Kidney epithelial cell (primary cell): Measurements from ENCODE around the gene EEF1A2. TPM values are rescaled to one million over a fixed set of nuclear protein-coding genes. Genes with fewer than 3 reads are reported as not detected.

Experiments
- DNase-seq: peaks from one replicate; pipeline ENCODE4 v3.0.0-alpha.2; 2010; ENCODE audit warnings: low read depth
- H3K27me3 ChIP-seq: 2 replicates; pipeline ENCODE4 v1.6.0; 2011; ENCODE audit warnings: low read length; ENCODE audit not compliant: control insufficient read depth, insufficient read depth
- H3K36me3 ChIP-seq: 2 replicates; pipeline ENCODE4 v1.5.1; 2011; ENCODE audit warnings: low read length; ENCODE audit not compliant: control insufficient read depth, insufficient read depth
- H3K4me3 ChIP-seq: 2 replicates; pipeline ENCODE4 v1.5.1; 2011; ENCODE audit warnings: low read depth, mild to moderate bottlenecking, control low read depth, low read length
- total RNA-seq: library from RNA; depleted of rRNA; stranded (reverse); fragments of >200 nt; gene quantifications from 2 replicates; pipeline ENCODE4 v1.2.3, GENCODE V29; 2015
- TF ChIP-seq, protein P1 (sequence below): IDR thresholded peaks from 2 replicates; pipeline ENCODE4 v1.5.1; 2011; ENCODE audit warnings: mild to moderate bottlenecking, moderate library complexity, low read length, control low read depth, inconsistent platforms; ENCODE audit not compliant: insufficient read depth, poor library complexity, severe bottlenecking

The EEF1A2 gene
- total RNA-seq, 1 donor from 2014 or later = 18.0 TPM

DNA sequence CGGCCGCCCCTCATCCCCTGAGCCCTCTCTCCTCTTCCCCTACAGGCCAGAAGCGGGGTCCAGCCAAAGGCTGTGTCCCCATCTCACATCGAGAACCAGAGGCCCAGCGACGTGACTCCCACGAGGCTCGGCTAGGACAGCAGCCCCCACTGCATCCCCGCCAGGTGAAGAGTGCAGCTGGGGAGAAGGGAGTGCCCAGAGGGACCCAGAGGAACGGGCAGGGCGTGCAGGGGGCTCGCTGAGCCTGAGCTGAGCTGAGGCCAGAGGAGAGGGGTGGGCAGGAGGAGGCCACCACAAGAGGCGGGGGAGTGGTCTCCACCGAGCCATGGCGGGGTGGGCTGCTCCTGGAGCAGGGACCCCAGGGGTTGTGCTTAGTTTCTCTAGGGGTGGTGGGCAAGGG, 59.0 kb downstream of the EEF1A2 start:
- DNase-seq = no peak
- Histone ChIP-seq H3K36me3 (no peaks in the 10 kb centered on the region), H3K27me3 (no peaks in the 10 kb centered on the region), H3K4me3 (no peak overlapping the region)
- TF ChIP-seq, protein P1, sequence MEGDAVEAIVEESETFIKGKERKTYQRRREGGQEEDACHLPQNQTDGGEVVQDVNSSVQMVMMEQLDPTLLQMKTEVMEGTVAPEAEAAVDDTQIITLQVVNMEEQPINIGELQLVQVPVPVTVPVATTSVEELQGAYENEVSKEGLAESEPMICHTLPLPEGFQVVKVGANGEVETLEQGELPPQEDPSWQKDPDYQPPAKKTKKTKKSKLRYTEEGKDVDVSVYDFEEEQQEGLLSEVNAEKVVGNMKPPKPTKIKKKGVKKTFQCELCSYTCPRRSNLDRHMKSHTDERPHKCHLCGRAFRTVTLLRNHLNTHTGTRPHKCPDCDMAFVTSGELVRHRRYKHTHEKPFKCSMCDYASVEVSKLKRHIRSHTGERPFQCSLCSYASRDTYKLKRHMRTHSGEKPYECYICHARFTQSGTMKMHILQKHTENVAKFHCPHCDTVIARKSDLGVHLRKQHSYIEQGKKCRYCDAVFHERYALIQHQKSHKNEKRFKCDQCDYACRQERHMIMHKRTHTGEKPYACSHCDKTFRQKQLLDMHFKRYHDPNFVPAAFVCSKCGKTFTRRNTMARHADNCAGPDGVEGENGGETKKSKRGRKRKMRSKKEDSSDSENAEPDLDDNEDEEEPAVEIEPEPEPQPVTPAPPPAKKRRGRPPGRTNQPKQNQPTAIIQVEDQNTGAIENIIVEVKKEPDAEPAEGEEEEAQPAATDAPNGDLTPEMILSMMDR = no peak

DNA sequence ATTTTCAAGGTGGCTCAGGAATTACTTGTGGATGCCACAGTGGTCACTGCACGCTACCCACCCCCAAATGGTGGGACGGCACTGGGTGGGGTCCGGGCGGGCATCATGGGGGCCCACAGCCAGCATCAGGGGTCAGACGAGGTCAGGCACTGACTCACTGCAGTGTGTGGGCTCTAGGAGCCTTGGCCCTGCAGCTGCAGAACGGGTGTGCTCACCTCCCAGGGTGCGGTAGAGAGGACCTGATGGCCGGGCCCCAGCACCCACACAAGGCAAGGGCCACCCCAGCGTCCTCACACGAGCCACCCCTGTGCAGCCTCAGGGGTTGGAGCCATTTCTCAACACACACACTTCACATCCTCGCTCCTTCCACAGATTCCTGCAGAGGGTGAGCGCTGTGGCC, 60.8 kb downstream of the EEF1A2 start:
- Histone ChIP-seq H3K36me3 (no peaks in the 10 kb centered on the region), H3K4me3 (no peak overlapping the region)
- TF ChIP-seq, protein P1 = no peak

More for the DNA sequence above, 60.8 kb downstream of the EEF1A2 start:
- no peak for DNase-seq
- H3K27me3 ChIP-seq = no peaks in the 10 kb centered on the region

Other genes with a start within 250 kb of the EEF1A2 start
- gene NKAIN4, start 244.6 kb downstream of the EEF1A2 start, total RNA-seq = 65.4 and 107 TPM in 2 replicates
- gene ARFGAP1, start 226.3 kb downstream of the EEF1A2 start, total RNA-seq = 109 and 121 TPM in 2 replicates
- gene COL20A1, start 205.9 kb downstream of the EEF1A2 start, total RNA-seq = not detected in 2 replicates
- gene CHRNA4, start 137.7 kb downstream of the EEF1A2 start, total RNA-seq = not detected in 2 replicates
- gene KCNQ2, start 26.4 kb downstream of the EEF1A2 start, total RNA-seq = 0.04 and 0.21 TPM in 2 replicates
- gene PPDPF, start 21.7 kb upstream of the EEF1A2 start, total RNA-seq = 114 and 211 TPM in 2 replicates
- gene PTK6, start 38.3 kb upstream of the EEF1A2 start, total RNA-seq = 0.33 and 0.55 TPM in 2 replicates
- gene SRMS, start 48.7 kb upstream of the EEF1A2 start, total RNA-seq = 0.48 TPM in 1 of 2 replicates, not detected in the other
- 0.68 and 1.1 TPM in 2 replicates for gene FNDC11, start 55.1 kb upstream of the EEF1A2 start, total RNA-seq
- gene HELZ2, start 75.2 kb upstream of the EEF1A2 start, total RNA-seq = 69.2 and 85.2 TPM in 2 replicates
- 14.4 and 17.7 TPM in 2 replicates for gene GMEB2, start 128.0 kb upstream of the EEF1A2 start, total RNA-seq
- 40.8 and 41.1 TPM in 2 replicates for gene STMN3, start 154.3 kb upstream of the EEF1A2 start, total RNA-seq
- 18.6 and 30.7 TPM in 2 replicates for gene RTEL1, start 159.2 kb upstream of the EEF1A2 start, total RNA-seq
- 97.0 and 119 TPM in 2 replicates for gene TNFRSF6B, start 197.6 kb upstream of the EEF1A2 start, total RNA-seq
- 47.7 and 56.9 TPM in 2 replicates for gene ARFRP1, start 208.9 kb upstream of the EEF1A2 start, total RNA-seq
- 39.8 and 42.6 TPM in 2 replicates for gene ZGPAT, start 209.0 kb upstream of the EEF1A2 start, total RNA-seq
- 9.4 and 14.0 TPM in 2 replicates for gene LIME1, start 237.6 kb upstream of the EEF1A2 start, total RNA-seq
- 50.2 and 91.1 TPM in 2 replicates for gene SLC2A4RG, start 240.7 kb upstream of the EEF1A2 start, total RNA-seq